Hematopoietic multipotent progenitor cell treated with erythropoietin and hydrocortisone succinate and interleukin-3 and kit ligand, for 8 days (in vitro differentiated cells): ENCODE measurements around the gene PLEKHA5.
"Not testable (repeated sequence)": the region's sequence is repeated elsewhere in the genome, so short reads cannot be mapped to it uniquely, and the experiment has no call there.

ENCODE experiments used
- DNase-seq: peaks from one replicate; pipeline ENCODE4 v3.0.0-alpha.2; 2015

Gene PLEKHA5

GRCh38 chr12:19412844-19413243 is 283.3 kb downstream of the PLEKHA5 start:
- no peak for DNase-seq

GRCh38 chr12:19413582-19413981 is 284.0 kb downstream of the PLEKHA5 start:
- DNase-seq = not testable (repeated sequence)

- no peak for DNase-seq
Observed at GRCh38 chr12:19415563-19415962, 286.0 kb downstream of the PLEKHA5 start.

- DNase-seq = no peak
Observed at GRCh38 chr12:19419086-19419485, 289.6 kb downstream of the PLEKHA5 start.

GRCh38 chr12:19421503-19422282 is 292.2 kb downstream of the PLEKHA5 start:
- no peak for DNase-seq

GRCh38 chr12:19423166-19423930 is 293.8 kb downstream of the PLEKHA5 start:
- no peak for DNase-seq
